K562 (cell line): ENCODE data around the gene HPF1. TPM values are rescaled to one million over a fixed set of nuclear protein-coding genes. Genes with fewer than 3 reads are reported as not detected.

ENCODE experiments used
- ATAC-seq: fragments of 200-7000 bp; cut with Tn5 transposase; 3 replicates; pipeline ENCODE4 v1.9.1; 2020; ENCODE audit warnings: moderate library complexity
- BruUV-seq: library from RNA; stranded (reverse); fragments of 400-500 nt; replicated peaks from 2 replicates; lab custom pipeline; 2021; lab: Mats Ljungman, UMichigan
- CTCF ChIA-PET: fragments of 300-600 bp; formaldehyde crosslinking; extraction: SDS; loops from one replicate; lab custom pipeline; 2021; ENCODE audit warnings: low intra/inter-chr PET ratio; lab: Yijun Ruan, JAX
- POLR2A ChIA-PET: fragments of 300-600, 350-650 bp; sonication (Branson Sonifier 250); formaldehyde crosslinking; extraction: SDS; loops from one replicate; lab custom pipeline; 2021; ENCODE audit warnings: antibody characterized with exemption, inconsistent platforms; lab: Yijun Ruan, JAX
- DNase-seq, 4 experiments: peaks; one replicate each; pipeline versions ENCODE4 v3.0.0 to v3.0.0-alpha.2; 2011 to 2018; ENCODE audit warnings: low spot score in 3 of 4, mixed read lengths in 3 of 4; ENCODE audit errors: extremely low read depth in 1 of 4
- FAIRE-seq: peaks from 2 replicates; lab custom pipeline; 2011; peaks lifted over from hg19 to GRCh38; lab: Jason Lieb, UNC
- H2AFZ ChIP-seq: 2 replicates; pipeline ENCODE4 v1.6.0; 2011; ENCODE audit warnings: low read depth, low read length, control low read depth, inconsistent platforms
- H3K27ac ChIP-seq: fragments of 200-600 bp; 3 replicates; pipeline ENCODE4 v1.8.0; 2011; ENCODE audit warnings: low read depth, mild to moderate bottlenecking, control low read depth, inconsistent platforms, low read length, moderate library complexity, mixed read lengths; ENCODE audit errors: extremely low read depth
- H3K27me3 ChIP-seq, 2 experiments: fragments of 300-600 bp in 1 of 2; 2 replicates in 1 of 2; 3 replicates in 1 of 2; pipeline versions ENCODE4 v1.6.0 to v1.8.0; 2011; ENCODE audit warnings: inconsistent platforms in 2 of 2, low read length in 2 of 2, mild to moderate bottlenecking in 1 of 2, mixed read lengths in 1 of 2, moderate library complexity in 1 of 2; ENCODE audit not compliant: control insufficient read depth in 2 of 2, insufficient read depth in 2 of 2
- H3K36me3 ChIP-seq: fragments of 300-600 bp; 3 replicates; pipeline ENCODE4 v1.8.0; 2011; ENCODE audit warnings: mild to moderate bottlenecking, low read length, inconsistent platforms; ENCODE audit not compliant: control insufficient read depth, insufficient read depth
- H3K4me1 ChIP-seq, 2 experiments: fragments of 200-600 bp in 1 of 2; replicated peaks in 1 of 2; 2 replicates in 1 of 2; 3 replicates in 1 of 2; pipeline versions ENCODE4 v1.5.1 to v1.8.0; 2011; ENCODE audit warnings: inconsistent platforms in 2 of 2, low read length in 2 of 2, mild to moderate bottlenecking in 1 of 2, mixed read lengths in 1 of 2, moderate library complexity in 1 of 2; ENCODE audit not compliant: control insufficient read depth in 2 of 2, insufficient read depth in 2 of 2
- H3K4me2 ChIP-seq: 2 replicates; pipeline ENCODE4 v1.6.1; 2011; ENCODE audit warnings: low read length, control low read depth, inconsistent platforms, mixed read lengths; ENCODE audit not compliant: insufficient read depth
- H3K4me3 ChIP-seq: fragments of 200-600 bp; sonication (generic), shearing (Covaris generic); 2 replicates; pipeline ENCODE4 v1.5.1; 2016; ENCODE audit warnings: control low read depth, inconsistent platforms
- H3K79me2 ChIP-seq: fragments of 200-600 bp; 3 replicates; pipeline ENCODE4 v1.8.0; 2011; ENCODE audit warnings: low read length, inconsistent platforms; ENCODE audit not compliant: control insufficient read depth, insufficient read depth
- H3K9ac ChIP-seq, 2 experiments: 2 replicates each; pipeline versions ENCODE4 v1.6.0 to v1.6.1; 2011; ENCODE audit warnings: low read depth in 2 of 2, low read length in 2 of 2, control low read depth in 1 of 2, inconsistent platforms in 1 of 2, mild to moderate bottlenecking in 1 of 2, mixed read lengths in 1 of 2; ENCODE audit not compliant: insufficient read depth in 1 of 2
- H3K9me1 ChIP-seq: one replicate; pipeline ENCODE4 v1.6.0; 2011; ENCODE audit warnings: inconsistent platforms, mild to moderate bottlenecking, low read length, moderate library complexity; ENCODE audit not compliant: control insufficient read depth, insufficient read depth
- H3K9me3 ChIP-seq: replicated peaks from 2 replicates; pipeline ENCODE4 v1.5.1; 2011; ENCODE audit warnings: low read depth, low read length, inconsistent platforms; ENCODE audit not compliant: control insufficient read depth, insufficient read depth
- H4K20me1 ChIP-seq: replicated peaks from 2 replicates; pipeline ENCODE4 v1.6.1; 2011; ENCODE audit warnings: low read length, inconsistent platforms, mixed read lengths; ENCODE audit not compliant: control insufficient read depth, insufficient read depth
- ASH1L ChIP-seq: fragments of 450-650 bp; IDR thresholded peaks from 2 replicates; pipeline ENCODE4 v1.6.1; 2018; ENCODE audit warnings: borderline replicate concordance, mild to moderate bottlenecking, low read depth; ENCODE audit not compliant: partially characterized antibody
- ATF3 ChIP-seq, 2 experiments: fragments of 450-650 bp in 1 of 2; sonication (generic) in 1 of 2; formaldehyde crosslinking in 1 of 2; IDR thresholded peaks in 1 of 2; conservative IDR thresholded peaks in 1 of 2; 2 replicates each; pipeline versions ENCODE4 v1.6.1 to v1.8.1; 2016 to 2023; ENCODE audit warnings: mild to moderate bottlenecking in 2 of 2, moderate library complexity in 2 of 2, inconsistent platforms in 1 of 2, missing genetic modification reagents in 1 of 2
- CEBPG ChIP-seq, 3 experiments: fragments of 200-800 bp in 1 of 3; sonication (Bioruptor generic) in 1 of 3; sonication (generic) in 1 of 3; formaldehyde crosslinking in 1 of 3; IDR thresholded peaks in 2 of 3; conservative IDR thresholded peaks in 1 of 3; 2 replicates each; pipeline versions ENCODE4 v1.6.1 to v1.8.0; 2016 to 2022; ENCODE audit warnings: missing compliant biosample characterization in 2 of 3, missing genetic modification characterization in 2 of 3, mild to moderate bottlenecking in 1 of 3, missing genetic modification reagents in 1 of 3
- NFE2 ChIP-seq: IDR thresholded peaks from 2 replicates; pipeline ENCODE4 v1.6.1; 2014; ENCODE audit warnings: antibody characterized with exemption, low read depth
- SMARCA5 ChIP-seq: fragments of 450-650 bp; IDR thresholded peaks from 2 replicates; pipeline ENCODE4 v1.6.1; 2016
- WGBS: fragments of 100-300 bp; shearing (Covaris generic); methylation state at CpG from one replicate; pipeline ENCODE4 v1.1.6; 2016; ENCODE audit warnings: low coverage, mixed read lengths; ENCODE audit not compliant: insufficient coverage; ENCODE audit errors: missing lambda C conversion rate; 5-methylcytosine and 5-hydroxymethylcytosine counted together
- in situ Hi-C: fragments of 300-500 bp; cut with MboI; formaldehyde crosslinking; loops from 4 replicates; pipeline ENCODE4 v1.15.0; 2018; ENCODE audit warnings: inconsistent platforms, mixed read lengths
- intact Hi-C: fragments of 100-400 bp; cut with micrococcal nuclease; formaldehyde crosslinking; loops from 2 replicates; pipeline ENCODE4 v1.14.2; 2022
- polyA plus RNA-seq, 8 experiments: library from polyadenylated mRNA; depleted of rRNA in 4 of 8; stranded (reverse) in 5 of 8; unstranded in 3 of 8; fragments of >200 nt; fragmentation: Nextera tagmentation in 2 of 8; fragmentation: Illumina TruSeq in 1 of 8; extraction: Ambion mirVana in 2 of 8; extraction: Trizol in 1 of 8; gene quantifications; 2 replicates each; pipeline versions ENCODE4 v1.2.1 to v1.2.3, GENCODE V29; 2011 to 2014; ENCODE audit warnings: inconsistent platforms in 1 of 8, missing spikeins in 1 of 8
- total RNA-seq, 7 experiments: library from RNA; depleted of rRNA in 6 of 7; stranded (reverse); fragments of >200 nt in 6 of 7; fragmentation: Illumina TruSeq in 2 of 7; extraction: Trizol in 2 of 7; gene quantifications; 2 replicates each; pipeline versions ENCODE4 v1.2.1 to v1.2.3, GENCODE V29; 2011 to 2021; ENCODE audit warnings: low replicate concordance in 1 of 7

HPF1 gene
- total and polyA plus RNA-seq, 9 of the 15 experiments (the other 6 are each of a cell fraction or from before 2014, with no cell fraction given), result 21.2 to 89.4 (median 35.2) TPM

GRCh38 chr4:169720529-169720928 is 37.2 kb downstream of the HPF1 start:
- BruUV-seq, result no TSS peak
- no peak for DNase-seq
- intact Hi-C loops (no loop called here), in situ Hi-C loops (no loop called here)
- Histone ChIP-seq H3K9me1 (no peaks in the 10 kb centered on the region), H3K9me3 (no peaks in the 10 kb centered on the region), H3K36me3 (peaks cover 44% of the 10 kb centered on the region), H3K27ac (no peak overlapping the region), H3K4me3 (no peak overlapping the region), H4K20me1 (no peaks in the 10 kb centered on the region), H3K4me1 (no peaks in the 10 kb centered on the region), H3K4me2 (no peak overlapping the region), H3K27me3 (no peaks in the 10 kb centered on the region), H3K9ac (no peak overlapping the region), H3K79me2 (no peaks in the 10 kb centered on the region), H2AFZ (no peak overlapping the region)
- ChIA-PET POLR2A (no interaction called here), CTCF (no interaction called here)
- no peak for TF ChIP-seq SMARCA5
- FAIRE-seq, result no peak
- no peak for ATAC-seq
- WGBS, result 96% methylated on average over 6 of the region's 7 CpGs

GRCh38 chr4:169716677-169717076 is 41.1 kb downstream of the HPF1 start:
- no peaks in the 10 kb centered on the region for H3K27me3 ChIP-seq
- no peak for DNase-seq
- TF ChIP-seq ASH1L, result no peak
- TF ChIP-seq ATF3 (IDR thresholded peaks at IDR 0.05), result 0 out of 2 replicates have a peak, but pooled peaks have one; percentile 7
- TF ChIP-seq ATF3 (CRISPR knock-in tag; conservative IDR thresholded peaks at IDR 0.05), result no peak
- TF ChIP-seq CEBPG (CRISPR knock-in tag; IDR thresholded peaks at IDR 0.05), result no peak
- TF ChIP-seq CEBPG (tag; conservative IDR thresholded peaks at IDR 0.05 in 1 of 2, IDR thresholded peaks at IDR 0.05 in 1 of 2), result no peak
- TF ChIP-seq NFE2, result 0 out of 2 replicates have a peak, but pooled peaks have one; percentile 5
- H3K79me2 ChIP-seq, result no peaks in the 10 kb centered on the region
- no peaks in the 10 kb centered on the region for H3K9me1 ChIP-seq
- no peaks in the 10 kb centered on the region for H4K20me1 ChIP-seq
- no peak overlapping the region for H3K4me3 ChIP-seq
- no peak overlapping the region for H3K27ac ChIP-seq
- no peak overlapping the region for H2AFZ ChIP-seq
- no peak for FAIRE-seq
- BruUV-seq, result no TSS peak
- in situ Hi-C loops, result no loop called here
- 100% methylated on average over 1 of the region's 1 CpG for WGBS
- CTCF ChIA-PET, result no interaction called here
- H3K9me3 ChIP-seq, result no peaks in the 10 kb centered on the region
- POLR2A ChIA-PET, result no interaction called here
- H3K4me2 ChIP-seq, result no peak overlapping the region
- no peaks in the 10 kb centered on the region for H3K4me1 ChIP-seq
- H3K9ac ChIP-seq, result no peak overlapping the region
- no peak for ATAC-seq
- intact Hi-C loops, result no loop called here
- H3K36me3 ChIP-seq, result peaks cover 75% of the 10 kb centered on the region
